ENCODE results near the gene PTPN5. TPM values are rescaled to one million over a fixed set of nuclear protein-coding genes. Genes with fewer than 3 reads are reported as not detected.

The PTPN5 gene
- total RNA-seq, 4 donors from 2014 or later, result 0.27 to 0.64 TPM; not detected in 2

GRCh38 chr11:18710545-18710944 is 81.1 kb downstream of the PTPN5 start:
- WGBS, 2 donors (ENCODE audit: low coverage in 1 of 2), result 74 to 83% methylated on average over 1 to 5 of the region's 5 CpGs
- Histone ChIP-seq H3K4me3 (no peak overlapping the region), H3K9me3 (no peaks in the 10 kb centered on the region), H3K4me1 (peaks cover under 1 to 10% (median 7%) of the 10 kb centered on the region in 4 donors), H3K27me3 (no peaks in the 10 kb centered on the region), H3K27ac (no peak overlapping the region), H3K36me3 (no peaks in the 10 kb centered on the region)
- no peak for TF ChIP-seq POLR2A (IDR thresholded peaks at IDR 0.05)
- in situ Hi-C loops (cut with MboI; ENCODE audit: low pct_ligation_motif_present in 1 of 4, low pct_unique_long_range_greater_than_20kb in 1 of 4, low sequenced_read_pairs in 3 of 4) (loop anchor here in 1 of 4 donors (5.0 kb wide), 1 partner anchor 88 kb away; no protein-coding TSS in a partner anchor), intact Hi-C loops (cut with DNase I; ENCODE audit: low total_unique reads) (no loop called here)
- DNase-seq, result no peak

GRCh38 chr11:18709414-18709813 is 82.2 kb downstream of the PTPN5 start:
- in situ Hi-C loops (cut with MboI; ENCODE audit: low pct_ligation_motif_present in 1 of 4, low pct_unique_long_range_greater_than_20kb in 1 of 4, low sequenced_read_pairs in 3 of 4) (loop anchor here in 1 of 4 donors (10.0 kb wide), 1 partner anchor 75 kb away; the partner anchor contains the start of gene SPTY2D1), intact Hi-C loops (cut with DNase I; ENCODE audit: low total_unique reads) (no loop called here)
- 100% methylated on average over 4 of the region's 4 CpGs; no CpG with 5 or more reads in 1 of the 2 donors for WGBS, 2 donors (ENCODE audit: low coverage in 1 of 2)
- H3K36me3 ChIP-seq, result no peaks in the 10 kb centered on the region
- H3K4me1 ChIP-seq, result peaks cover 9 to 19% (median 12%) of the 10 kb centered on the region in 4 donors
- H3K9me3 ChIP-seq, result no peaks in the 10 kb centered on the region
- H3K27me3 ChIP-seq, result no peaks in the 10 kb centered on the region
- no peak overlapping the region for H3K27ac ChIP-seq
- H3K4me3 ChIP-seq, result no peak overlapping the region
- TF ChIP-seq POLR2A (IDR thresholded peaks at IDR 0.05) (no peak), CTCF (IDR thresholded peaks at IDR 0.05) (no peak), POLR2AphosphoS5 (IDR thresholded peaks at IDR 0.05) (no peak), EP300 (IDR thresholded peaks at IDR 0.05; ENCODE audit: low read depth) (no peak)
- no peak for DNase-seq

GRCh38 chr11:18707811-18708340 is 83.7 kb downstream of the PTPN5 start:
- Histone ChIP-seq H3K4me1 (peaks cover 9 to 19% (median 12%) of the 10 kb centered on the region in 4 donors), H3K27me3 (no peaks in the 10 kb centered on the region), H3K36me3 (no peaks in the 10 kb centered on the region), H3K27ac (no peak overlapping the region), H3K9me3 (no peaks in the 10 kb centered on the region), H3K4me3 (no peak overlapping the region)
- WGBS, 2 donors (ENCODE audit: low coverage in 1 of 2), result 80 to 96% methylated on average over 2 to 12 of the region's 12 CpGs
- in situ Hi-C loops (cut with MboI; ENCODE audit: low pct_ligation_motif_present in 1 of 4, low pct_unique_long_range_greater_than_20kb in 1 of 4, low sequenced_read_pairs in 3 of 4), result loop anchor here in 1 of 4 donors (10.0 kb wide), 1 partner anchor 73 kb away; the partner anchor contains the start of gene SPTY2D1
- DNase-seq, result no peak
- intact Hi-C loops (cut with DNase I; ENCODE audit: low total_unique reads), result no loop called here
- no peak for TF ChIP-seq EP300 (IDR thresholded peaks at IDR 0.05; ENCODE audit: low read depth)

GRCh38 chr11:18706330-18707243 is 85.0 kb downstream of the PTPN5 start:
- in situ Hi-C loops (cut with MboI; ENCODE audit: low pct_ligation_motif_present in 1 of 4, low pct_unique_long_range_greater_than_20kb in 1 of 4, low sequenced_read_pairs in 3 of 4) (loop anchor here in 1 of 4 donors (10.0 kb wide), 1 partner anchor 72 kb away; the partner anchor contains the start of gene SPTY2D1), intact Hi-C loops (cut with DNase I; ENCODE audit: low total_unique reads) (no loop called here)
- 6 to 17% methylated on average over 24 to 34 of the region's 34 CpGs for WGBS, 2 donors (ENCODE audit: low coverage in 1 of 2)
- H3K27ac ChIP-seq, result peak overlapping the region; percentile 59 to 78 (median 70)
- H3K4me3 ChIP-seq, result peak overlapping the region; percentile 36 to 59 (median 46)
- H3K36me3 ChIP-seq, result no peaks in the 10 kb centered on the region
- no peaks in the 10 kb centered on the region for H3K9me3 ChIP-seq
- TF ChIP-seq POLR2AphosphoS5 (IDR thresholded peaks at IDR 0.05) (peak in 1 of 3 donors; percentile 50), CTCF (IDR thresholded peaks at IDR 0.05) (no peak), EP300 (IDR thresholded peaks at IDR 0.05; ENCODE audit: low read depth) (no peak), POLR2A (IDR thresholded peaks at IDR 0.05) (peak; percentile 35)
- peak; percentile 71 for DNase-seq
- H3K27me3 ChIP-seq, result no peaks in the 10 kb centered on the region
- peaks cover 9 to 19% (median 12%) of the 10 kb centered on the region in 4 donors for H3K4me1 ChIP-seq

All from transverse colon (tissue), 4 donors.